T47D (cell line): ENCODE results near the gene DUSP19.

Experiments
- DNase-seq, 2 experiments: peaks; one replicate each; pipeline versions ENCODE4 v3.0.0 to v3.0.0-alpha.2; 2011 to 2012; ENCODE audit warnings: low read depth in 1 of 2, low spot score in 1 of 2
- JUND ChIP-seq: IDR thresholded peaks from 2 replicates; pipeline ENCODE4 v1.6.1; 2012; ENCODE audit warnings: low read depth
- in situ Hi-C: cut with HindIII; loops from 2 replicates; pipeline ENCODE4 v1.10.0; 2016; ENCODE audit warnings: low sequenced_read_pairs, low pct_unique_long_range_greater_than_20kb

The DUSP19 gene

DNA sequence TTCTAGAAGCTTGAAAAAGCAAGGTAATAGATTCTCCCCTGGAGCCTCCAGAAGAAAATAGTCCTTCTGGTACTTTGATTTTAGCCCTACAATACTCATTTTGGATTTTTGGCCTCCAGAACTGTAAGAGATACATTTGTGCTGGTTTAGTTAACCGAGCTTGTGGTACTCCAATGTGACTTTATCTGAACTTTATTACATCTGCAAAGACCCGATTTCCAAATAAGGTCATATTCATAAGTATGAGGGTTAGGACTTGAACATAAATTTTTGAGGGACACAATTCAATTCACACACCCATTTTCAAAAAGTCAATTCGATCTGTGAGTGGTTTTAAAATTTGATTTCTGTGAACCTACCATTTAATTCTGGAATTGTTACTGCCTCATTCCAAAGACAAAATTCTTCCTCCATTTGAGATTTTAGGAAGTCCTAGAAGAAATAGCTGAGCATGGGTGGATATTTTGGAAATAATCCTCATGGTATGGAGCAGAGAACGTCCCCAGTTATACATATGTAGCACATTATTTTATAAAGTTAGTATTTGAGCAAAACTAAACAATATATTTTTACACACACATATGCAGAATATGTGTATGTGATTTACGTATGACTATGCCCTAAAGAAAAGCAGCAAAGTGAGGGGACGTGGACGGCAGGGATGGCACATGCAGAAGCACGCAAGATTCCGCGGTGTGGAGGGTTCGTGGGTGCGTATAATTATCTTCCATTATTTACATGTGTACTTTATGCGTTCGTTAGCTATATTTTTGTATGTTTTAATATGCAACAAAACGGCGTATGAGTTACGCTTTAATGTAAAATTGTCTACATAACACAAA, 44.8 kb downstream of the DUSP19 start:
- in situ Hi-C loops, result no loop called here
- TF ChIP-seq JUND, result no peak
- no peak for DNase-seq

DNA sequence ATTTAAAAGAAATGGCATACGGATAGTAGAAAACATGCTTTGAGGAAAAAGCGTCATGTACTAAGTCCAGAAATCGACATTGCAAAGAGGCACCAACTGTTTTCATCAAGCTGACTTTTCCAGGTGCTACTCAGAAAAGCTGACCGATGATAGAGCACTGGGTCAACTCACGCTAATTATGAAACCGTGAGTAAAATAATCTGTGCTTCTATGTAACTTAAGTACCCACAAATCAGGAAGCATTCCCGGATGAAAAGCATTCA, 45.3 kb downstream of the DUSP19 start:
- TF ChIP-seq JUND, result no peak
- in situ Hi-C loops, result no loop called here
- DNase-seq, result no peak

DNA sequence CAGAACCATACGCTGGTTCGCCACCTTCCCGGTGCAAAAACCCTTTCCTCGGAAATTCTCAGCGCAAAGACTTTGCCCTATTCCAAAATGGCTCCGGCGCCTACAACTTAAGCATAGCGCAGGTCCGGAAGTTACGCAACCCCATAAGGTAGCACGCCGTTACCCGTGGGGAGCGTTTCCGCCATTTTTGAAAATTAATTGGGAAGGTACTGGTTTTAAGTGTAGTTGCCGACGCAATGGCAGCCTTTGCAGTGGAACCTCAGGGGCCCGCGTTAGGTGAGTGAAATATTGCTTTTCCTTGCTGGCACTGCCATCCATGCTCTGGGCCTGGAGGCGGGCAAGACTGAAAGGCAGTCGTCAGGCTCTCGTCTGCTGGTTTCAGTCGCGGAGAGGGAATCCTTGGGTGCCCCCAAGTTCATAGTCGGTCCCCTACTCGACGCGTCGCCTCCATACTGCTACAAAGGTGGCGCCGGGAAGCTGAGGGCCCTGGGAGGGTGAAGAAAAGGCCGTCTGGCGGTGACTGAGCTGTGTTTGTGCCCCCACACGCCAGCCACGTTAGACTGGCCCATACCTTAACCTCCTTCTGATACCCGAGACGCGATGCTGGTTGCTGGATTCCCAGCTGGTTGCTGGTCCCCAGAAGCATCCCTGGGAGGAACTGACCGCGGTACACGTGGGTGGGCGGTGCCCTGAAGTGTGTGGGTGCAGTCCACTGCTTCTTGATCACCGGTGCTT, 45.8 kb downstream of the DUSP19 start, which contains the start of gene NUP35:
Gene NUP35 (plus strand): TSS at position 222 of the 735 bp plus-strand sequence. CDS start 15 bp downstream, at position 237.
- in situ Hi-C loops, result no loop called here
- TF ChIP-seq JUND, result no peak
- peak; percentile 18 to 91 for DNase-seq

DNA sequence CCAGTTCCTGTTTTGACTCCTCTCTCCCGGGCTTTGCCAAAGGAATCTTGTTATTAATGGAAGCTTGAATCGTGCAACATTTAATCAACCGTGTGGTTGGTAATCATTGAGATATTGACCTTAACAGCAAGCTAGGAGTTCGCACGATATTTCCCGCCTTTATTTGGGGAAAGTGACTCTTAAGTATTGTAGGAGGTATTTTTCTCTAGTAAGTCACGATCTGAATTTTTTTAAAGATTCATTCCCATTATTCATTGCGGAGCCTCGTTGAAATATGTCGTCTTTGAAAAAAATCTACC, 46.4 kb downstream of the DUSP19 start:
- in situ Hi-C loops, result no loop called here

DNA sequence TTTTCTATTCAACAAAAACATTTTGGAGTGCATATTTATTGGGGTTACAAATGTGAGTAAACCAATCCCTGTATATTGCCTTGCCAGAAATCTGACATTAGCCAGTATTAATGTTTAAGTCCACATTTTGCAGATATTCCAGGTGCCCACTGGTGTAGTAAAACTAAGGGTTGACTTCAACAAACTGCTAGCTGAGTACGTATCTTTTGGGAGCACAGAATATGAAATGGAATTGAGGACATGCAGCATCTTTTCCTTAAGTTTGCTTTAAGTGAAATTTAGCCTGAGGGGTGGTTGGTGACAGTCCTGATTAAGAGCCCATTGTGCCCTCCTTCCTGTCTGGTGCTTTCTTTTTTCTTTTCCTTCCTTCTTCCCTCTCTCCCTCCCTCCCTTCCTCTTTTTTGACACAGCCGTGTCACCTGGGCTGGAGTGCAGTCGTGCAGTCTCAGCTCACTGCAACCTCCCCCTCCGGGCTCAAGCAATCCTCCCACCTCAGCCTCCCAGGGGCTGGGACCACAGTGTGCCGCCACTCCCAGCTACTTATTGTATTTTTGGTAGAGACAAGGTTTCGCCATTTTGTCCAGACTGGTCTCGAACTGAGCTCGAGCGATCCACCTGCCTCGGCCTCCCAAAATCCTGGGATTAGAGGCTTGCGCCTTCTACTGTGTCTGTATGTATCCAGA, 47.3 kb downstream of the DUSP19 start:
- in situ Hi-C loops, result no loop called here
- no peak for DNase-seq
- TF ChIP-seq JUND, result no peak

More for the DNA sequence above, 46.4 kb downstream of the DUSP19 start:
- DNase-seq, result no peak
- TF ChIP-seq JUND, result no peak

DNA sequence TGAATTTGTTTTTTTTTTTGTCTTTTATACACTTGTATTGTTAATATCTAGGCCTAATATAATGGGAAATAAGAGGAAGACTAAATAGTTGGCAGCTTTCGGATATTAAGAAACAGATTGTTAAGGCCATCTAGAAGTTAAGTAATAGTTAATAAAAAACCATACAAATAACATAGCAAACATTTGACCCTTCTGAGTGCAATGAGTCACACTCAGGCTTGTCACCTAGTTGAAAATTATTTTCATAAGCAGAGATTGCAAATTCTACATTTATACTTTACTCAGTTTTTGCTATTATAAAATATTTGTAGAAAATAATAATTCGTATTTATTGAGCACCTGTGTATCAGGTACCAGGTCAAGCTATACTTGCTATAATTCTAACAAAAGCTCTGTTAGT, 48.1 kb downstream of the DUSP19 start:
- no peak for DNase-seq
- in situ Hi-C loops, result no loop called here

DNA sequence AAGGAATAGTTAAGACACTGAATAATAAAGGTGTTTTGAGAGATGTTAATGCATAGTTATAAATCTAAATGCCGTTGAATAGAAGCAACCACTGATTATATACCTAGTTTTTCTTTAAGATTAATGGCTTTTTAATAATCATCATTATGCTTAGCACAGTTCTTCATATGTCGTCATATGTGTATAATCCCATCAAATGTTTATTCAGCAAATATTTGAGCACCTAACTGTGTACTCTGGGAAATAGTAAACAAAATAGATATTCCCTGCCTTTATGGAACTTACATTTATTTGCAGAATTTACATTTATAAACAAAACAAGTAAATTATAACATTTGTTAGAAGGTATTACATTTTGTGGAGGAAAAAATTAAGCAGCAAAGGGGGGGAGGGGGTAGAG, 55.5 kb downstream of the DUSP19 start:
- TF ChIP-seq JUND, result no peak
- DNase-seq, result peak in 1 of 2 experiments; percentile 8
- in situ Hi-C loops, result no loop called here

More for the DNA sequence above, 48.1 kb downstream of the DUSP19 start:
- no peak for TF ChIP-seq JUND

DNA sequence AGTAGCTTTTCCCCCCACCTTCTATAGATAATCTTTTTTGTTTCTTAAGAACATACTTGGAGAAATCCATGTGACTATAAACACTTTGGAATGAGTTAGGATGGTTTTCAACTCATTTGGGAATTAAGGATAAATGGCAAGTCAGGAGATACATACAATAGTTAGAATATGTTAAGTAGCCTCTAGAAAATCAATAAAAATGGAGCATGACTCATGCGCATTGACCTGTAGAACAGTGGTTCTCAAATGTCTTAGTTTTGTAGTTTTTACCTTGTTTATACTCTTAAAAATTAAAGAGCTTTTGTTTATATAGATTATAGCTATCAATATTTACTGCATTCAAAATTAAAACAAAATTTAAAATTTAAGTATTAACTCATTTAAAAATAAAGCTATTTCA, 70.4 kb downstream of the DUSP19 start:
- no peak for DNase-seq
- no peak for TF ChIP-seq JUND
- in situ Hi-C loops, result no loop called here

DNA sequence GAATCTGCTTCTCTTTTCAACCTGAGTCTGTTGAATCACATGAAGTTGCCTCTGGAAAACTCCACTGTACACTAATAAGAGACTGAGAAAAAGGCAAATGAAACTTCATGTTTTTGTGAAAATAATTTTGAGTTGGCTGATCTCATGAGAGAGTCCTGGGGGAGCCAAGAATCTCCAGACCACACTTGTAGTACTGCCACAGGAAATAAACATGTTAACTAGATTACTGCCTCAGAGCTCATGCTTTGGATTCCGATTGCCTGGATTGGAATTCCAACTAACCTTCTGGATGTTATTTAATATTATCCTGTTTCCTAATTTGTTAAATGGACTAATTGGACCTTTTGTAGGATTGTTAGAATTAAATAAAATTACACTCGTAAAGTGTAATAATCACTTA, 70.9 kb downstream of the DUSP19 start:
- DNase-seq, result no peak

More for the DNA sequence above, 70.9 kb downstream of the DUSP19 start:
- TF ChIP-seq JUND, result no peak
- in situ Hi-C loops, result no loop called here
